Neuron (in vitro differentiated cells): Measurements from ENCODE around the gene AFM.
"Not testable (repeated sequence)": the region's sequence is repeated elsewhere in the genome, so short reads cannot be mapped to it uniquely, and the experiment has no call there.

Experiments used
- H2AFZ ChIP-seq: one replicate; pipeline ENCODE4 v1.6.1; 2013; ENCODE audit warnings: low read depth, mild to moderate bottlenecking, inconsistent platforms, low read length, moderate library complexity
- H3K27me3 ChIP-seq: one replicate; pipeline ENCODE4 v1.6.1; 2013; ENCODE audit warnings: low read length; ENCODE audit not compliant: insufficient read depth
- H3K36me3 ChIP-seq: one replicate; pipeline ENCODE4 v1.6.1; 2013; ENCODE audit warnings: low read length; ENCODE audit not compliant: insufficient read depth
- H3K4me1 ChIP-seq: one replicate; pipeline ENCODE4 v1.6.1; 2013; ENCODE audit warnings: low read length; ENCODE audit not compliant: insufficient read depth
- H3K4me3 ChIP-seq: 2 replicates; pipeline ENCODE4 v1.5.1; 2013; ENCODE audit warnings: mild to moderate bottlenecking, low read length, moderate library complexity
- H3K9me3 ChIP-seq: one replicate; pipeline ENCODE4 v1.6.1; 2013; ENCODE audit warnings: low read length

Gene AFM

DNA sequence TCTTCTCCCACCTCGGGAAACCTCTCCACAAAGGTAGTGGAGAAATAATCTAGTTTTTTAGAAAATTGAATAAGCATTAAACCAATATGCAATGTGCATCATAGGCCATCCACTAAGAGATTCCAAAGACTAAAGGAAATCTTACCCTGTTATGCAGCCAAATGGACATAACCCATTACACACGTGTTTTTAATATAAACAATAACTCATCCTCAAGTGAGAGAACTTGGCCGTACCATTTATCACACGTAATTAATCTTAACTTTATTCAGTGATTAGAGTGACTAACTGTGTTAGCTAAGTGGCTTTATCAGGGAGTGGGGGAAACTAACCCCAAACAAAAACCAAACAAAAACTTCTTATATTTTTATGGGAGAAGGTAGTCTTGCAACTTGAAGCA is 57.8 kb downstream of the AFM start:
- Histone ChIP-seq H3K9me3 (no peaks in the 10 kb centered on the region), H3K36me3 (no peaks in the 10 kb centered on the region), H3K4me1 (no peaks in the 10 kb centered on the region), H2AFZ (no peak overlapping the region), H3K4me3 (no peak overlapping the region), H3K27me3 (no peaks in the 10 kb centered on the region)

DNA sequence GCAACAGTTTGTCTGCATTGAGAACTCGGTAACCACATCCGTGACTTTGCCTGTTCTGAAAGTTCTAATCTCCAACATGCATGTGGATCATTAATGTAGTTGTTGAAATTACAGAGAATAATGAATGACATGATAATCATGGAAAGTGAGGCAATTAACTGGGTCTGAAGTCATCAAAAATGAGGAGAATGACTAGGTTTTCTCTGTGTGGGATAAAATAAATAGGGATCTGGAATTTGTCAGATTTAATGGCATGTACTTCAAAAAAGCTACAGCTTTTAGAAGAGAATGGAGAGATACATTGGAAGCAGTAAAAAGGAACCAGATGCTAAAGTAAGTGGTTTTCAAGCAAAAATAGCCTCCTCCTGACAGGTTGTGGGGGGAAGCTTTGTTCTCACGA is 59.3 kb downstream of the AFM start:
- Histone ChIP-seq H3K9me3 (no peaks in the 10 kb centered on the region), H2AFZ (no peak overlapping the region), H3K4me3 (no peak overlapping the region), H3K4me1 (no peaks in the 10 kb centered on the region), H3K27me3 (no peaks in the 10 kb centered on the region), H3K36me3 (no peaks in the 10 kb centered on the region)

- Histone ChIP-seq H3K36me3 (no peaks in the 10 kb centered on the region), H3K4me1 (no peaks in the 10 kb centered on the region), H2AFZ (no peak overlapping the region), H3K27me3 (no peaks in the 10 kb centered on the region), H3K4me3 (no peak overlapping the region), H3K9me3 (no peaks in the 10 kb centered on the region)
These were observed 59.7 kb downstream of the AFM start for GRCh38 chr4:73541251-73541650.

DNA sequence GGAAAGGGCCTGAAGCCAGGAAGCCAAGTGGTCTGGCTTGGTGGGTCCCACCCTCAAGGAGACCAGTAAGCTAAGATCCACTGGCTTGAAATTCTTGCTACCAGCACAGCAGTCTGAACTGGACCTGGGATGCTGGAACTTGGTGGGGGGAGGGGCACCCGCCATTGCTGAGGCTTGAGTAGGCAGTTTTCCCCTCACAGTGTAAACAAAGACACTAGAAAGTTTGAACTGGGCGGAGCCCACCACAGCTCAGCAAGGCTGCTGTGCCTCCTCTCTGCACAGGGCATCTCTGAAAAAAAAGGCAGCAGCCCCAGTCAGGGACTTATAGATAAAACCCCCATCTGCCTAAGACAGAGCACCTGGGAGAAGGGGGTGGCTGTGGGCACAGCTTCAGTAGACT is 63.1 kb downstream of the AFM start:
- H2AFZ ChIP-seq, result no peak overlapping the region
- no peaks in the 10 kb centered on the region for H3K9me3 ChIP-seq
- no peak overlapping the region for H3K4me3 ChIP-seq
- no peaks in the 10 kb centered on the region for H3K27me3 ChIP-seq
- H3K36me3 ChIP-seq, result no peaks in the 10 kb centered on the region
- no peaks in the 10 kb centered on the region for H3K4me1 ChIP-seq

- H3K27me3 ChIP-seq, H3K4me1 ChIP-seq, H3K36me3 ChIP-seq, H3K4me3 ChIP-seq, H2AFZ ChIP-seq, H3K9me3 ChIP-seq: not testable (repeated sequence)
These were observed 69.3 kb downstream of the AFM start for GRCh38 chr4:73550865-73551264.
